Body of pancreas (tissue), 4 donors: ENCODE results near the gene PLS1.

Experiments
- POLR2A ChIP-seq, 3 donors: fragments of 450-650 bp; IDR thresholded peaks; one replicate each; pipeline ENCODE4 v1.6.1; 2016; ENCODE audit warnings: antibody characterized with exemption in 3 of 3, mild to moderate bottlenecking in 2 of 3
- TF ChIP-seq, protein P1 (sequence below), 7 experiments: fragments of 450-650 bp in 4 of 7; fragments of 200-600 bp in 3 of 7; sonication (generic) in 3 of 7; IDR thresholded peaks; one replicate each; pipeline ENCODE4 v1.5.1; 2016 to 2019; ENCODE audit warnings: antibody characterized with exemption in 7 of 7

DNA sequence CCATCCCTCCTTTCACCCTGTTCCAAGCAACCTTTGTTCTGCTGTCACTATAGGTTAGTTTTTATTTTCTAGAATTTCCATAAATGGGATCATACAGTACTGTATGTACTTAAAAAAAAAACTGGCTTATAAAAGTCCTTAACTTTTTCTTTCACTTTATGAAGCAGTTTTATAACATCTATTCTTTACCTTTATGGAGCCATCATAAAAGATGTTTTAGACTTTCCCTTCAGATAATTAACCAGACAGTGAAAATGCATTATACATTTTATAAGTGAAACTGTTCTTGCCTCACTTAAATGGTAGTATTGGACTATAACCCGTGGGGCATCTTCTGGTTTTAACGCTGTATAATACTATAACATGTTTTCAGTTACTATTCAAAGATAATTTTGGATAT, 26.2 kb downstream of the PLS1 start:
- TF ChIP-seq, protein P1, sequence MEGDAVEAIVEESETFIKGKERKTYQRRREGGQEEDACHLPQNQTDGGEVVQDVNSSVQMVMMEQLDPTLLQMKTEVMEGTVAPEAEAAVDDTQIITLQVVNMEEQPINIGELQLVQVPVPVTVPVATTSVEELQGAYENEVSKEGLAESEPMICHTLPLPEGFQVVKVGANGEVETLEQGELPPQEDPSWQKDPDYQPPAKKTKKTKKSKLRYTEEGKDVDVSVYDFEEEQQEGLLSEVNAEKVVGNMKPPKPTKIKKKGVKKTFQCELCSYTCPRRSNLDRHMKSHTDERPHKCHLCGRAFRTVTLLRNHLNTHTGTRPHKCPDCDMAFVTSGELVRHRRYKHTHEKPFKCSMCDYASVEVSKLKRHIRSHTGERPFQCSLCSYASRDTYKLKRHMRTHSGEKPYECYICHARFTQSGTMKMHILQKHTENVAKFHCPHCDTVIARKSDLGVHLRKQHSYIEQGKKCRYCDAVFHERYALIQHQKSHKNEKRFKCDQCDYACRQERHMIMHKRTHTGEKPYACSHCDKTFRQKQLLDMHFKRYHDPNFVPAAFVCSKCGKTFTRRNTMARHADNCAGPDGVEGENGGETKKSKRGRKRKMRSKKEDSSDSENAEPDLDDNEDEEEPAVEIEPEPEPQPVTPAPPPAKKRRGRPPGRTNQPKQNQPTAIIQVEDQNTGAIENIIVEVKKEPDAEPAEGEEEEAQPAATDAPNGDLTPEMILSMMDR (IDR thresholded peaks at IDR 0.05) = no peak
- no peak for TF ChIP-seq POLR2A (IDR thresholded peaks at IDR 0.05)
